Measurements from ENCODE around the gene ADGRE1.

Gene ADGRE1, protein sequence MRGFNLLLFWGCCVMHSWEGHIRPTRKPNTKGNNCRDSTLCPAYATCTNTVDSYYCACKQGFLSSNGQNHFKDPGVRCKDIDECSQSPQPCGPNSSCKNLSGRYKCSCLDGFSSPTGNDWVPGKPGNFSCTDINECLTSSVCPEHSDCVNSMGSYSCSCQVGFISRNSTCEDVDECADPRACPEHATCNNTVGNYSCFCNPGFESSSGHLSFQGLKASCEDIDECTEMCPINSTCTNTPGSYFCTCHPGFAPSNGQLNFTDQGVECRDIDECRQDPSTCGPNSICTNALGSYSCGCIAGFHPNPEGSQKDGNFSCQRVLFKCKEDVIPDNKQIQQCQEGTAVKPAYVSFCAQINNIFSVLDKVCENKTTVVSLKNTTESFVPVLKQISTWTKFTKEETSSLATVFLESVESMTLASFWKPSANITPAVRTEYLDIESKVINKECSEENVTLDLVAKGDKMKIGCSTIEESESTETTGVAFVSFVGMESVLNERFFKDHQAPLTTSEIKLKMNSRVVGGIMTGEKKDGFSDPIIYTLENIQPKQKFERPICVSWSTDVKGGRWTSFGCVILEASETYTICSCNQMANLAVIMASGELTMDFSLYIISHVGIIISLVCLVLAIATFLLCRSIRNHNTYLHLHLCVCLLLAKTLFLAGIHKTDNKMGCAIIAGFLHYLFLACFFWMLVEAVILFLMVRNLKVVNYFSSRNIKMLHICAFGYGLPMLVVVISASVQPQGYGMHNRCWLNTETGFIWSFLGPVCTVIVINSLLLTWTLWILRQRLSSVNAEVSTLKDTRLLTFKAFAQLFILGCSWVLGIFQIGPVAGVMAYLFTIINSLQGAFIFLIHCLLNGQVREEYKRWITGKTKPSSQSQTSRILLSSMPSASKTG

GRCh38 chr19:6887316-6887715 lies at the start of gene ADGRE1:
TSS of gene ADGRE1 (plus strand) at chr19:6887579. CDS start at chr19:6887609, 30 bp downstream.
- H3K4me3 ChIP-seq (ENCODE audit: low read depth, low read length) = no peak within 1 kb of the TSS
- POLR2A ChIA-PET = no interaction called here
- H3K4me1 ChIP-seq (ENCODE audit: control insufficient read depth, insufficient read depth, low read length) = no peaks in the 10 kb centered on the region
- no peak within 1 kb of the TSS for H3K27ac ChIP-seq (ENCODE audit: extremely low read depth, low read depth, low read length)
- CTCF ChIA-PET = no interaction called here
- no peaks in the 10 kb centered on the region; the same call in 1 of the 2 replicates for H3K9me3 ChIP-seq (ENCODE audit: control insufficient read depth, insufficient read depth, low read depth, low read length)
- no peaks in the 10 kb centered on the region for H3K36me3 ChIP-seq (ENCODE audit: control insufficient read depth in 2 of 2, insufficient read depth in 1 of 2, low read length in 2 of 2)
- TF ChIP-seq BCL11B (tag by site-specific recombination; IDR thresholded peaks at IDR 0.05; ENCODE audit: low read depth) (no peak), WT1 (tag by site-specific recombination; IDR thresholded peaks at IDR 0.05) (no peak), ZBTB8A (tag by site-specific recombination; IDR thresholded peaks at IDR 0.05) (no peak), ZNF521 (tag by site-specific recombination; IDR thresholded peaks at IDR 0.05) (no peak), GLI4 (tag by site-specific recombination; IDR thresholded peaks at IDR 0.05) (no peak), ZNF792 (tag by site-specific recombination; IDR thresholded peaks at IDR 0.05) (no peak), ZNF174 (tag by site-specific recombination; IDR thresholded peaks at IDR 0.05) (no peak)

DNA sequence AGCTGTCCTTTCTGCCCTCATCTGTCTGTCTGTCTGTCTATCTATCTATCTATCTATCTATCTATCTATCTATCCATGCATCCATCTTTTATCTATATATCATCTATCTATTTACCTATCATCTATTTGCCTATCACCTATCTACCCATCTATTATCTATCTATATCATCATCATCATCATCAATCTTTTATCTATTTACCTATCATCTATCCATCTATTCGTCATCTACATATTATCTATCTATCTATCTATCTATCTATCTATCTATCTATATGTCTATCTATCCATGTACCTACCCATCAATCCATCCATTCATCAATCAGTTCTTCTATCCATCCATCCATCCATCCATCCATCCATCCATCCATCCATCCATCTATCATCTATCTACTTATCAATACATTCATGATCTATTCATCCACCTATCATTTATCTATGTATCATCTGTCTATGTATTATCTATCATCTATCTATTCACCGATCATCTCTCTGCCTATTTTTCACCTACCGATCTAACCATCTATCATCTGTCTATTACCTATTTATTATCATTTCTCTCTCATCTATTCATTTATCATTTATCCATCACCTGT lies 49.2 kb upstream of the ADGRE1 start:
- Histone ChIP-seq H3K4me3 (ENCODE audit: low read depth, low read length) (no peak overlapping the region), H3K4me1 (ENCODE audit: control insufficient read depth, insufficient read depth, low read length) (no peaks in the 10 kb centered on the region), H3K27ac (ENCODE audit: extremely low read depth, low read depth, low read length) (no peak overlapping the region), H3K36me3 (ENCODE audit: control insufficient read depth in 2 of 2, insufficient read depth in 1 of 2, low read length in 2 of 2) (no peaks in the 10 kb centered on the region), H3K9me3 (ENCODE audit: control insufficient read depth, insufficient read depth, low read depth, low read length) (no peaks in the 10 kb centered on the region)
- no peak for TF ChIP-seq OSR2 (tag by site-specific recombination; IDR thresholded peaks at IDR 0.05)
- TF ChIP-seq ZNF366 (tag by site-specific recombination; conservative IDR thresholded peaks at IDR 0.05) = peak; percentile 87
- no peak for TF ChIP-seq PRDM1 (tag by site-specific recombination; IDR thresholded peaks at IDR 0.05)
- peak; percentile 80 for TF ChIP-seq ZBTB17 (tag by site-specific recombination; IDR thresholded peaks at IDR 0.05)
- no peak for TF ChIP-seq ZNF239 (tag by site-specific recombination; IDR thresholded peaks at IDR 0.05)
- TF ChIP-seq ZNF311 (tag by site-specific recombination; IDR thresholded peaks at IDR 0.05; ENCODE audit: borderline replicate concordance) = no peak
- no peak for TF ChIP-seq BCL11B (tag by site-specific recombination; IDR thresholded peaks at IDR 0.05; ENCODE audit: low read depth)
- TF ChIP-seq ZNF768 (tag by site-specific recombination; IDR thresholded peaks at IDR 0.05) = no peak
- TF ChIP-seq, protein P1, sequence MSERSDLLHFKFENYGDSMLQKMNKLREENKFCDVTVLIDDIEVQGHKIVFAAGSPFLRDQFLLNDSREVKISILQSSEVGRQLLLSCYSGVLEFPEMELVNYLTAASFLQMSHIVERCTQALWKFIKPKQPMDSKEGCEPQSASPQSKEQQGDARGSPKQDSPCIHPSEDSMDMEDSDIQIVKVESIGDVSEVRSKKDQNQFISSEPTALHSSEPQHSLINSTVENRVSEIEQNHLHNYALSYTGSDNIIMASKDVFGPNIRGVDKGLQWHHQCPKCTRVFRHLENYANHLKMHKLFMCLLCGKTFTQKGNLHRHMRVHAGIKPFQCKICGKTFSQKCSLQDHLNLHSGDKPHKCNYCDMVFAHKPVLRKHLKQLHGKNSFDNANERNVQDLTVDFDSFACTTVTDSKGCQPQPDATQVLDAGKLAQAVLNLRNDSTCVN (tag by site-specific recombination; optimal IDR thresholded peaks at IDR 0.05) = no peak
- CTCF ChIA-PET = interaction anchor here (0.6 kb wide), 1 partner anchor 446 kb away, joined by 3 read pairs; no protein-coding TSS in a partner anchor
- POLR2A ChIA-PET = no interaction called here

GRCh38 chr19:6842871-6843607 lies 44.3 kb upstream of the ADGRE1 start:
- no peaks in the 10 kb centered on the region for H3K4me1 ChIP-seq (ENCODE audit: control insufficient read depth, insufficient read depth, low read length)
- no peak overlapping the region for H3K4me3 ChIP-seq (ENCODE audit: low read depth, low read length)
- ChIA-PET CTCF (interaction anchor here (0.7 kb wide), 1 partner anchor 30 kb away, joined by 3 read pairs; no protein-coding TSS in a partner anchor), POLR2A (no interaction called here)
- no peak overlapping the region for H3K27ac ChIP-seq (ENCODE audit: extremely low read depth, low read depth, low read length)
- no peaks in the 10 kb centered on the region for H3K36me3 ChIP-seq (ENCODE audit: control insufficient read depth in 2 of 2, insufficient read depth in 1 of 2, low read length in 2 of 2)
- no peaks in the 10 kb centered on the region for H3K9me3 ChIP-seq (ENCODE audit: control insufficient read depth, insufficient read depth, low read depth, low read length)
- no peak for TF ChIP-seq ZSCAN23 (tag by site-specific recombination; IDR thresholded peaks at IDR 0.05)
- TF ChIP-seq, protein P2, sequence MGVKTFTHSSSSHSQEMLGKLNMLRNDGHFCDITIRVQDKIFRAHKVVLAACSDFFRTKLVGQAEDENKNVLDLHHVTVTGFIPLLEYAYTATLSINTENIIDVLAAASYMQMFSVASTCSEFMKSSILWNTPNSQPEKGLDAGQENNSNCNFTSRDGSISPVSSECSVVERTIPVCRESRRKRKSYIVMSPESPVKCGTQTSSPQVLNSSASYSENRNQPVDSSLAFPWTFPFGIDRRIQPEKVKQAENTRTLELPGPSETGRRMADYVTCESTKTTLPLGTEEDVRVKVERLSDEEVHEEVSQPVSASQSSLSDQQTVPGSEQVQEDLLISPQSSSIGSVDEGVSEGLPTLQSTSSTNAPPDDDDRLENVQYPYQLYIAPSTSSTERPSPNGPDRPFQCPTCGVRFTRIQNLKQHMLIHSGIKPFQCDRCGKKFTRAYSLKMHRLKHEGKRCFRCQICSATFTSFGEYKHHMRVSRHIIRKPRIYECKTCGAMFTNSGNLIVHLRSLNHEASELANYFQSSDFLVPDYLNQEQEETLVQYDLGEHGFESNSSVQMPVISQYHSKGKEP (tag by site-specific recombination; IDR thresholded peaks at IDR 0.05) = no peak
- TF ChIP-seq ZNF148 (tag by site-specific recombination; IDR thresholded peaks at IDR 0.05; ENCODE audit: borderline replicate concordance) = no peak
- no peak for TF ChIP-seq ZNF416 (tag by site-specific recombination; IDR thresholded peaks at IDR 0.05)
- TF ChIP-seq, protein P3, sequence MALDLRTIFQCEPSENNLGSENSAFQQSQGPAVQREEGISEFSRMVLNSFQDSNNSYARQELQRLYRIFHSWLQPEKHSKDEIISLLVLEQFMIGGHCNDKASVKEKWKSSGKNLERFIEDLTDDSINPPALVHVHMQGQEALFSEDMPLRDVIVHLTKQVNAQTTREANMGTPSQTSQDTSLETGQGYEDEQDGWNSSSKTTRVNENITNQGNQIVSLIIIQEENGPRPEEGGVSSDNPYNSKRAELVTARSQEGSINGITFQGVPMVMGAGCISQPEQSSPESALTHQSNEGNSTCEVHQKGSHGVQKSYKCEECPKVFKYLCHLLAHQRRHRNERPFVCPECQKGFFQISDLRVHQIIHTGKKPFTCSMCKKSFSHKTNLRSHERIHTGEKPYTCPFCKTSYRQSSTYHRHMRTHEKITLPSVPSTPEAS (tag by site-specific recombination; IDR thresholded peaks at IDR 0.05) = no peak
- TF ChIP-seq ZNF501 (tag by site-specific recombination; IDR thresholded peaks at IDR 0.05) = no peak
- no peak for TF ChIP-seq GLIS2 (tag by site-specific recombination; IDR thresholded peaks at IDR 0.05)
